ENCODE data around the gene B4GALT5. TPM values are rescaled to one million over a fixed set of nuclear protein-coding genes. Genes with fewer than 3 reads are reported as not detected.
"Not testable (repeated sequence)": the region's sequence is repeated elsewhere in the genome, so short reads cannot be mapped to it uniquely, and the experiment has no call there.

B4GALT5 gene
- polyA plus RNA-seq, 1 donor (not counting 4 experiments of a cell fraction or from before 2014, with no cell fraction given), result 23.5 TPM

DNA sequence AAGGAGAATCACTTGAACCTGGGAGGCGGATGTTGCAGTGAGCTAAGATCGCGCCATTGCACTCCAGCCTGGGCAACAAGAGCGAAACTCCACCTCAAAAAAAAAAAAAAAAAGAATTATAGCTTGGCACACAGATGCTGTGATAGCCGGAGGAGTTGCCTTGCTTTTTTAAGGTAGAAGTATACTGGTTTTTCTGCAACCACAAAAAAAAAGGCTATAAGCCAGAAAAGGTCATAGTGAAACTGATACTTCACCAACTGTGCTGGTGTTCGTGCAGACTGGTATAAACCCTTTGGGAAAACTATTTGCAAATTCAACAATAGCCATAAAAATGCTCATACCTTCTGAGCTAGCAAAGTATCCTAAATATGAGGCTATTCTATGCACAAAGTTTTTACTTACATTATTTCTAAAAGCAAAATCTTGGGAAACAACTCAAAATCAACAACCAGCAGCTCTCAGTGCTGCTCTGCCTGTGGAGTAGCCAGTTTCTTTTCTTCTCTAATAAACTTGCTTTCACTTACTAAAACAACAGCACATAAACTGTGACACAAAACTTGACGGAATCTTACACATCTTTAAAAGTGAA, 44.0 kb downstream of the B4GALT5 start:
- dilution Hi-C loops (cut with MboI; ENCODE audit: extremely low pct_ligation_motif_present, low sequenced_read_pairs), result no loop called here
- no peak overlapping the region for H3K4me2 ChIP-seq (ENCODE audit: control insufficient read depth, extremely low read depth, insufficient read depth, low read depth, low read length)
- H3K36me3 ChIP-seq (ENCODE audit: control insufficient read depth in 2 of 2, extremely low read depth in 1 of 2, insufficient read depth in 2 of 2, low read length in 2 of 2), result no peaks in the 10 kb centered on the region
- no peak overlapping the region for H3K27ac ChIP-seq (ENCODE audit: control insufficient read depth, insufficient read depth, low read length)
- TF ChIP-seq EZH2 (IDR thresholded peaks at IDR 0.05; ENCODE audit: low read length), result no peak
- TF ChIP-seq, protein P1, sequence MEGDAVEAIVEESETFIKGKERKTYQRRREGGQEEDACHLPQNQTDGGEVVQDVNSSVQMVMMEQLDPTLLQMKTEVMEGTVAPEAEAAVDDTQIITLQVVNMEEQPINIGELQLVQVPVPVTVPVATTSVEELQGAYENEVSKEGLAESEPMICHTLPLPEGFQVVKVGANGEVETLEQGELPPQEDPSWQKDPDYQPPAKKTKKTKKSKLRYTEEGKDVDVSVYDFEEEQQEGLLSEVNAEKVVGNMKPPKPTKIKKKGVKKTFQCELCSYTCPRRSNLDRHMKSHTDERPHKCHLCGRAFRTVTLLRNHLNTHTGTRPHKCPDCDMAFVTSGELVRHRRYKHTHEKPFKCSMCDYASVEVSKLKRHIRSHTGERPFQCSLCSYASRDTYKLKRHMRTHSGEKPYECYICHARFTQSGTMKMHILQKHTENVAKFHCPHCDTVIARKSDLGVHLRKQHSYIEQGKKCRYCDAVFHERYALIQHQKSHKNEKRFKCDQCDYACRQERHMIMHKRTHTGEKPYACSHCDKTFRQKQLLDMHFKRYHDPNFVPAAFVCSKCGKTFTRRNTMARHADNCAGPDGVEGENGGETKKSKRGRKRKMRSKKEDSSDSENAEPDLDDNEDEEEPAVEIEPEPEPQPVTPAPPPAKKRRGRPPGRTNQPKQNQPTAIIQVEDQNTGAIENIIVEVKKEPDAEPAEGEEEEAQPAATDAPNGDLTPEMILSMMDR (optimal IDR thresholded peaks at IDR 0.05 in 1 of 3, IDR thresholded peaks at IDR 0.05 in 1 of 3, conservative IDR thresholded peaks at IDR 0.05 in 1 of 3; ENCODE audit: extremely low read depth in 1 of 3, insufficient read depth in 2 of 3, low read length in 3 of 3), result no peak
- H3K9ac ChIP-seq (ENCODE audit: control insufficient read depth, extremely low read depth, insufficient read depth, low read length), result no peak overlapping the region
- no peak overlapping the region for H3K4me3 ChIP-seq (ENCODE audit: control insufficient read depth in 2 of 3, extremely low read depth in 1 of 3, insufficient read depth in 2 of 3, low read depth in 1 of 3, low read length in 3 of 3)
- H4K20me1 ChIP-seq (ENCODE audit: control insufficient read depth, extremely low read depth, insufficient read depth, low read length), result peaks cover 8% of the 10 kb centered on the region
- DNase-seq (ENCODE audit: low read depth, low spot score) (no peak), FAIRE-seq (no peak)
- H2AFZ ChIP-seq (ENCODE audit: control insufficient read depth, low read length), result no peak overlapping the region
- no peaks in the 10 kb centered on the region for H3K9me3 ChIP-seq (ENCODE audit: control insufficient read depth, low read depth, low read length)
- H3K27me3 ChIP-seq (ENCODE audit: control insufficient read depth, extremely low read depth, insufficient read depth, low read length), result no peaks in the 10 kb centered on the region
- H3K4me1 ChIP-seq (ENCODE audit: control insufficient read depth, extremely low read depth, insufficient read depth, low read length), result peaks cover 5% of the 10 kb centered on the region
- no peaks in the 10 kb centered on the region for H3K9me1 ChIP-seq (ENCODE audit: control insufficient read depth, extremely low read depth, insufficient read depth, low read length)
- peaks cover 70% of the 10 kb centered on the region for H3K79me2 ChIP-seq (ENCODE audit: control insufficient read depth, insufficient read depth, low read length)

DNA sequence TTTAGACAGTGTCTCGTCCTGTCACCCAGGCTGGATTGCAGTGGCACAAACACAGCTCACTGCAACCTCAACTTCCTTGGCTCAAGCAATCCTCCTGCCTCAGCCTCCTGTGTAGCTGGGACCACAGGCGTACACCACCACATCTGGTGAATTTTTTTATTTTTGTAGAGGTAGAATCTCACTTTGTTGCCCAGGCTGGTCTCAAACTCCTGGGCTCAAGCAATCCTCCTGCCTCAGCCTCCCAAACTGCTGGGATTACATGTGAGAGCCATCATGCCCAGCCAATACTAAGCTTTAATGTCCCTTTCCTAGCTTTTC, 44.8 kb downstream of the B4GALT5 start:
- H3K4me1 ChIP-seq (ENCODE audit: control insufficient read depth, extremely low read depth, insufficient read depth, low read length); H2AFZ ChIP-seq (ENCODE audit: control insufficient read depth, low read length); dilution Hi-C loops (cut with MboI; ENCODE audit: extremely low pct_ligation_motif_present, low sequenced_read_pairs); H3K9me3 ChIP-seq (ENCODE audit: control insufficient read depth, low read depth, low read length); H3K9me1 ChIP-seq (ENCODE audit: control insufficient read depth, extremely low read depth, insufficient read depth, low read length); H3K27ac ChIP-seq (ENCODE audit: control insufficient read depth, insufficient read depth, low read length); H4K20me1 ChIP-seq (ENCODE audit: control insufficient read depth, extremely low read depth, insufficient read depth, low read length); H3K36me3 ChIP-seq (ENCODE audit: control insufficient read depth in 2 of 2, extremely low read depth in 1 of 2, insufficient read depth in 2 of 2, low read length in 2 of 2); H3K27me3 ChIP-seq (ENCODE audit: control insufficient read depth, extremely low read depth, insufficient read depth, low read length); H3K9ac ChIP-seq (ENCODE audit: control insufficient read depth, extremely low read depth, insufficient read depth, low read length); FAIRE-seq; H3K4me2 ChIP-seq (ENCODE audit: control insufficient read depth, extremely low read depth, insufficient read depth, low read depth, low read length); H3K4me3 ChIP-seq (ENCODE audit: control insufficient read depth in 2 of 3, extremely low read depth in 1 of 3, insufficient read depth in 2 of 3, low read depth in 1 of 3, low read length in 3 of 3); DNase-seq (ENCODE audit: low read depth, low spot score): not testable (repeated sequence)
- H3K79me2 ChIP-seq (ENCODE audit: control insufficient read depth, insufficient read depth, low read length), result peaks cover 73% of the 10 kb centered on the region
